ENCODE measurements around the gene NLK.
"Not testable (repeated sequence)": the region's sequence is repeated elsewhere in the genome, so short reads cannot be mapped to it uniquely, and the experiment has no call there.

Gene NLK

DNA sequence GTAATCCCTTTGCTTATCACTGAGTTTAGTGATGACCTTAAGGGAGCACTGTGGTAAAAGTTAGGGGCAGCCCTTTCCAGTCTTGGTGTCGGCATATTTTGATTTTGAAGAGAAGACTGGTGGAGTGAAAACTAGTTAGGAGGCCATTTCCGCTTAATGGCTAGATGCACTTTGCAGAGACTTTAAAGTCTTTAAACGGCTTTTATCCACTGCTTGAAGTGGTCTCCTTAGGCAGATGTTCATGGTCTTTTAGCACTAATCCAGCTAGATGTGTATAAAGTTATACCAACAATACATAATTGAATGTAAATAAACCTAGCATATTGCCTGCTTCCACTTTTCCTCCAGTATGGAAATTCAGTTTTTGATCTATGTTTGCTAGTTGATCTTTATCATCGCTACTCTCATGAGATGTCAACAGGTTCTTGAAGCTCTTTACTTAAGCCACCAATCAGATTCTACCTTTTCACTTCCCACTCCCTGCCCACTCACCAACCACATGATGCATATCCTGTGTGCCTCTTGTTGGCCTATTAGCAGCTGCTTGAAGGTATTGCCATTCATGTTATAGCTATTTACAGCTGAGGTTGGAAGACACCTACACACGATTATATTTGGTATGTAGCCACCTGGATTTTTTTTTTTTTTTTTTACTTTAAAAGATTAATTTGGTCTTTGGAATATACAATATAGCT lies 132.0 kb downstream of the NLK start:
- Histone ChIP-seq H3K4me3 (no peak overlapping the region), H3K27ac (no peak overlapping the region)
- TF ChIP-seq, protein P1, sequence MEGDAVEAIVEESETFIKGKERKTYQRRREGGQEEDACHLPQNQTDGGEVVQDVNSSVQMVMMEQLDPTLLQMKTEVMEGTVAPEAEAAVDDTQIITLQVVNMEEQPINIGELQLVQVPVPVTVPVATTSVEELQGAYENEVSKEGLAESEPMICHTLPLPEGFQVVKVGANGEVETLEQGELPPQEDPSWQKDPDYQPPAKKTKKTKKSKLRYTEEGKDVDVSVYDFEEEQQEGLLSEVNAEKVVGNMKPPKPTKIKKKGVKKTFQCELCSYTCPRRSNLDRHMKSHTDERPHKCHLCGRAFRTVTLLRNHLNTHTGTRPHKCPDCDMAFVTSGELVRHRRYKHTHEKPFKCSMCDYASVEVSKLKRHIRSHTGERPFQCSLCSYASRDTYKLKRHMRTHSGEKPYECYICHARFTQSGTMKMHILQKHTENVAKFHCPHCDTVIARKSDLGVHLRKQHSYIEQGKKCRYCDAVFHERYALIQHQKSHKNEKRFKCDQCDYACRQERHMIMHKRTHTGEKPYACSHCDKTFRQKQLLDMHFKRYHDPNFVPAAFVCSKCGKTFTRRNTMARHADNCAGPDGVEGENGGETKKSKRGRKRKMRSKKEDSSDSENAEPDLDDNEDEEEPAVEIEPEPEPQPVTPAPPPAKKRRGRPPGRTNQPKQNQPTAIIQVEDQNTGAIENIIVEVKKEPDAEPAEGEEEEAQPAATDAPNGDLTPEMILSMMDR (IDR thresholded peaks at IDR 0.05): no peak
- no peak for DNase-seq (ENCODE audit: low spot score)

DNA sequence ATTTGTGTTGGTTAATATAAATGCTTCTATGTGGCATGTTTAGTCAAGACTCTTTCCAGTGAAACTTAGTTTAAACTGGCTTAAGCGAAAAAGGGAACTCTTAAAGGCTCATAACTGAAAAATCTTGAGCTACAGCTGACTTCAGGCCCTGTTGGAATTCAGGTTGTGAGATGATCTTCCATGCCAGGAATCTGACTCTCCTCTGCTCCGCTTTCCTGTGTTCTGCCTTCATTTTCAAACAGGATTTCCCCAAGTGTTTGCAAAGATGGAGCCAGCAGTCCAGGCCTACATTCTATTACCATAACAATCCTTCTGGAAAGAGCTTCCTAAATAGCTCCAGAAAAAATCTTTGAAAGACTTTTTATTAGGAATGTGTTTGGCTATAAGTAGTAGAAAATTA lies 134.9 kb downstream of the NLK start:
- H3K4me3 ChIP-seq: no peak overlapping the region
- TF ChIP-seq, protein P1 (IDR thresholded peaks at IDR 0.05): no peak
- DNase-seq (ENCODE audit: low spot score): no peak
- H3K27ac ChIP-seq: no peak overlapping the region

DNA sequence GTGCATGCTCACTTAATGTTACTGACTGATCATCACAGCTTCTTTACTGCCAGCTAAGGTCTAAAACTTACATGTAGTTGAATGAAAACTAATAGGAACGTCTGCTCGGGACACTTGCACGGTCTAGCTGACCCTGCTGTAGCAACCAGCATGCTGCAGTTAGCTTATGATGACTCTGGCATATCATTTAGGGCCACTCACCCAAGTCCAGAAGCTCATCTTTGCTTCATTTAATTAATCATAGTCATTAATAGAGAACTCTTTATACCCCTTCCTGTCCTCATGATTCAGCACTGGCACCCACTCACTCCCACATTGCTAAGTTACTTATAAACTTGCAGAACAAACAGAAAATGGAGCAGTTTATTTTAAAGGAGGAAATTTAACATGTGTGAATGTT lies 136.3 kb downstream of the NLK start:
- Histone ChIP-seq H3K4me3 (no peak overlapping the region), H3K27ac (no peak overlapping the region)
- TF ChIP-seq, protein P1 (IDR thresholded peaks at IDR 0.05): no peak
- DNase-seq (ENCODE audit: low spot score): no peak

DNA sequence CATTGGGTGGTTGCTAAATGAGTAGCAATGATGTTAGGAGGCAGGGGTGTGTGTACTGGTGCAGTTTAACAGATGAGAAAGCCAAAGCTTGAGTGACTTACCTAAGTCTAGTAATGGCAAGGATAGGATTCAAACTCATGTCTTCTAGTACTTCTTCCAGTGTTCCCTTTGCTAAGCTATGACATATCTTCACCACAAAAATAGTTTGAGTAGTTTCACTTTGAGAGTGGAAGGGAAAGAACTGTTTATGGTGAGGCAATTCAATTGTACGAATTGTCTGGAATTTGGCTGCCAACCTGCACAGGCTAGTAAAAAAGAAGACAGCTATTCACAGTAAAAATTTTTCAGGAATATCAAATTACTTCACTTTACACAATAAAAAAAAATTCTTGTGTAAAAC lies 138.0 kb downstream of the NLK start:
- no peak for DNase-seq (ENCODE audit: low spot score)
- no peak overlapping the region for H3K4me3 ChIP-seq
- TF ChIP-seq, protein P1 (IDR thresholded peaks at IDR 0.05): no peak
- H3K27ac ChIP-seq: no peak overlapping the region

DNA sequence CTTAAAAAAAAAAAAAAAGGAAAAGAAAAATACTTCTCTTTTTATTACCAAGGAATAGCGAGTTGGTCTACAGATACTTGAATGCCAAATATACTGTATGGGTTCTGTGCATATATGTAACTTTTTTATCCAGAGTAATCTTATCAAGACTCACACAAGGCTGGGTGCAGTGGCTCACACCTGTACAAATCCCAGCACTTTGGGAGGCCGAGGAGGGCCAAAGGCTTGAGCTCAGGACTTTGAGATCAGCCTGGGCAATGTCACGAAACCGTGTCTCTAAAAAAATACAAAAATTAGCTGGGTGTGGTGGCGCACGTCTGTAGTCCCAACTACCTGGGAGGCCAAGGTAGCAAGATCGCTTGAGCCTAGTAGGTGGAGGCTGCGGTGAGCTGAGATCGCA lies 139.1 kb downstream of the NLK start:
- H3K27ac ChIP-seq: no peak overlapping the region
- TF ChIP-seq, protein P1 (IDR thresholded peaks at IDR 0.05): no peak
- DNase-seq (ENCODE audit: low spot score): no peak
- H3K4me3 ChIP-seq: no peak overlapping the region

DNA sequence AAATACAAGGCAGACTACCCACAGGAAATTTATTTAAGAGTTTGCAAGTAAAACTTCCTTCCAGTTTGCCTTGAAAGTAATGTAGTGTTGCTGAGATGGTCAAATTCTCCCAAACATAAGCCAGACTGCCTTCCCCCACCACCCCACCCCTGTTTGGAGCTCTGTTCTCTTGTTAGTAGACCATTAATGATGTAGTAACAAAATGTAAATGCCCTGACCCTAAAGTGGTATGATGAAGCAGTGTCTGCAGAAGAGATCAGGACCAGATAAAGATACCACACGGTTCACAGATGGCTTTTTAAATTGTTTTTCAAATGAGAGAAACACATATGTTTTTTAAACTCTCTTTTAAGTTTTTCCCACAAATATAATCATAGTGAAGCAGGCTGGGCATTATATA lies 140.1 kb downstream of the NLK start:
- Histone ChIP-seq H3K4me3 (no peak overlapping the region), H3K27ac (no peak overlapping the region)
- DNase-seq (ENCODE audit: low spot score): no peak
- TF ChIP-seq, protein P1 (IDR thresholded peaks at IDR 0.05): no peak

DNA sequence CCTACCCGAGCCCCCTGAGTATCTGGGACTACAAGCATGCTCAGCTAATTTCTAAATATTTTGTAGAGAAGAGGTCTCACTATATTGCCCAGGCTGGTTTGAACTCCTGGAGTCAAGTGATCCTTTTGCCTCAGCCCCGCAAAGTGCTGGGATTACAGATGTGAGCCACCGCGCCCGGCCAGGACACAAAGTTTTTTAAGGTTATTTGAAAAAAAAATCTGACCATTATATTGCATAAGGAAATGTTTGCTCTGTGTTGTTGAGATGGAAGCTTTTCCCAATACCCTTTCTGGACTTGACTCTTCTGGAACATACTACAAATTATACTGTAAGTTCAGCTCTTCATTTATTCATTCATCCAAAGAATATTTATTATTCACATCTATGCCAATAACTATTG lies 143.2 kb downstream of the NLK start:
- H3K4me3 ChIP-seq: no peak overlapping the region
- TF ChIP-seq, protein P1 (IDR thresholded peaks at IDR 0.05): no peak

DNA sequence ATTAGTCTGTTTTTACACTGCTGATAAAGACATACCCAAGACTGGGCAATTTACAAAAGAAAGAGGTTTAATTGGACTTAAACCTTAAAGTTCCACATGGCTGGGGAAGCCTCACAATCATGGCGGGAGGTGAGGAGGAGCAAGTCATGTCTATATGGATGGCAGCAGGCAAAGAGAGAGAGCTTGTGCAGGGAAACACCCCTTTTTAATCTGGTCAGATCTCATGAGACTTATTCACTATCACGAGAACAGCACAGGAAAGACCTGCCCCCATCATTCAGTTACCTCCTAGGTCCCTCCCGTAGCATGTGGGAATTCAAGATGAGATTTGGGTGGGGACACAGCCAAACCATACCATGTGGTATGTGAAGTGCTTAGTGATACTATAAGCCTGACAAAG lies 144.0 kb downstream of the NLK start:
- not testable (repeated sequence) for DNase-seq (ENCODE audit: low spot score); H3K4me3 ChIP-seq; H3K27ac ChIP-seq

More for the DNA sequence above, 143.2 kb downstream of the NLK start:
- no peak overlapping the region for H3K27ac ChIP-seq
- DNase-seq (ENCODE audit: low spot score): no peak

All from coronary artery (tissue), 2 donors.